GM15510 (cell line): ENCODE results near the gene SYT2.

Experiments used
- POLR2A ChIP-seq: IDR thresholded peaks from 3 replicates; pipeline ENCODE4 v1.6.1; 2011; ENCODE audit warnings: borderline replicate concordance; ENCODE audit not compliant: insufficient read length; ENCODE audit errors: extremely low read depth

SYT2 gene

DNA sequence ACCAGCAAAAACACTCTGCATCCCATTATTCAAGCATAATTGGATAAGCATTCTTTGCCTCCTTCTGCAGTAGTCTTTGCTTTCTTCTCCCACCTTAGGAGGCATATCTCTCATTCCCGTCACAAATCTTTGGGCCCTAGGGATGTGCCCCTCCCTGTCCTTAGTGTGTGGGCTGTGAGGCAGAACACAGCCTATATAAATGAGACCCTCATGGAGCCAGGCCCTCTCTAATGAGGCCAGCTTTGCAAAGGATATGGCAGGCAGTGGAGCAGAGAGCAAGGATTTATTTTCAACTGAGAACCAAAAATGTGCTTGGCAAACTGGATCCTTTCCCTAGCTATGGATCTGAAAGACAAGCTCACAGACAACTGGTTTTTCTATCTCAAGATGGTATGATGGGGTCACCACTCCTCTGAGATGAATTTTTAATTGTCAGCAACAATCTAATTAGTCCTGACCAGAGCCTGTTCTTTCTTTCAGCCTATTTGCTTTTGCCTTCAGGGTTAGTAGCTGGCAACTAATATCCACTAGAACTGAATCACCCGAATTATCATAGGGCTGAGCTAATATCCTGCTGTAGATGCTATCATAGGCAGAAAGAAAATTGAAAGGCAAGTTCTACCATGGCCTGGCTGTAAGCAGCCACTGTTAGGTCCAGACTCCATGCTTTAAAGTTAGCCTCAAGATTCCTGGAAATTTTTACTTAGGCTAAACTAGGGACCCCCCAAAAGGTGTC, 134.2 kb downstream of the SYT2 start:
- TF ChIP-seq POLR2A: no peak

DNA sequence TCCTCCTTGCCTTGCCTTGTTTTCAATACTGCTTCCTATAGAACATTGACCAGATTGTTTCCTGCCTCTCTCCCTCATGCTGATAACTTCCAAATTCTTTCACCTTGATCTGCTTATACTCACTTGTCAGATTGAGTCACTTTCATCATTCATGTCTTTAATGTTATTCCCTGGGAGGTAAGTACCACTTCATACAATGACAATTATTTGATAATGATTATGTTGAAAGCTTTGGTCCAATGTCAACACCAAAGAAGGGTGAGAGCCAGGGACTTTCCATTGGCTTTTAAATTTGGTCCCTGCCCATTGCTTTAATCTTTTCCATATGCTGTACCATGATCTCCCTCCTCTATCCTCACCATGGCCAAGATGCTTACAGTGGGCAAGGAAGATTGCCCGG, 137.4 kb downstream of the SYT2 start:
- TF ChIP-seq POLR2A: no peak

DNA sequence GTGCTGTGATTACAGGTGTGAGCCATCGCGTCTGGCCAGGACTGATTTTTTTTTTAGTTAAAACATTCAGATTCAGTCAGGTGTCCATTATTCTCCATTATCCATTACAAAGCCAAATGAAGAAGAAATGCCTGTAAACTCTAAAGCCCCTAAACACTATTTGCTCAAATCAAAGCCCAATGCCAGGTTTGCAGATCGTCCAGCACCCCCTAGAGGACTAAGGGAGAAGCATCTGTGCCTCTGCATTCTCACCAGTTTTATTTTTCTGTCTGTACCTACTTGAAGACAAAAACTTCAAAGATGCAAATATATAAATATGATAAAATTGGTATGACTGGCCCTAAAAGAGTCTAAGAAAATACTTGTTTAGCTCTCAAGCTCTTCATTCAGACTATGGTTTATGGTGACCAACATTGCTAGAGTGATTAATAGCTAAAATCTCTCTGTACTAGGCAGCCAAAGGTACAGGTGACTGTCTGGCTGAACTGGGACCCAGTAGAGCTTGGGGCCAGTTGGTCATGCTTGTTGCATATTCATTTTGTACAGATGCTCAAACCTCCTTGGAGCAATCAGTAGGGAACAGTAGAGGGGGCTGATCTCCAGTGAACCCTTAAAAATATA, 138.4 kb downstream of the SYT2 start:
- TF ChIP-seq POLR2A: no peak

DNA sequence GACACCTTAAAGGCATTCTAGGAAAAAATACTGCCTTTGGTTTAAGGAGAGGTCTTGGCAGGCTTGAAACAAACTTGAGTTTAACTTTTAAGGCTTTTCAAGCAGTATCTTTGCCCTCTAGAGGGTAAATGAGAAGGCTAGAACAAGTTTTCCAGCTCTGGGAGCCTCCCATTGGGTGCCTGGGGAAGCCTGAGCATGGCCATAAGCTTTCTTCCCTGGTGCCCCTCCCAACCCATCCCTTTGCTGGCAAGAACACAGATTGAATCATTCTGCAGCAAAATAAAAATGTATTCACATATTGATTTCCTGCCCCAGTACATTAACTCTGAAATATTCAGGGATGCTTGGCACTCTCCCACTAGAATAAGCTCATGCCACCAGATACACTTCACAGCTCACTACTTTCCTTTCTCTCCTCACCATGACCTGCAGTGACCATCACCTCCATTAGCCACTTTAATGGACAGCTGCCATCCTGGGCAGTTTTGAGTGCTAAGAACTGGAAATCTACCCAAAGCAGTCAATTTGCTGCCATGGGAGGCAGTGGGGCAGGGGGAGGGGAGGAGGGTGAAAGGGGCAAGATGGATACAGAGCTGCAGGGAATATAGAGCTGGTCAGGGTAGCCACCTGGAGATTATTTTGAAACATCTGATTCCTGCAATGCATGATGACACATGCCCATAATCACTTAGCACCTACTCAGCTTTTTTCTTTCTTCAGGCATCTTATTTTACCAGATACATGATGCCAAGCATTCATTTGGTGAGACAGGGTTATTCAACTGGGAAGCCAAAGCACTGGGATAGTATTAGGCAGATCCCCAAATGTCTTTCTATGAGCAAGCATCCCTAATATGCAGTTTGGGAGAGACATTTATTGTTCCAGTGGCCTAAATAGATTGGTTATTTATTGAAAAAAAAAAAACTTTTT, 140.6 kb downstream of the SYT2 start:
- TF ChIP-seq POLR2A: no peak

DNA sequence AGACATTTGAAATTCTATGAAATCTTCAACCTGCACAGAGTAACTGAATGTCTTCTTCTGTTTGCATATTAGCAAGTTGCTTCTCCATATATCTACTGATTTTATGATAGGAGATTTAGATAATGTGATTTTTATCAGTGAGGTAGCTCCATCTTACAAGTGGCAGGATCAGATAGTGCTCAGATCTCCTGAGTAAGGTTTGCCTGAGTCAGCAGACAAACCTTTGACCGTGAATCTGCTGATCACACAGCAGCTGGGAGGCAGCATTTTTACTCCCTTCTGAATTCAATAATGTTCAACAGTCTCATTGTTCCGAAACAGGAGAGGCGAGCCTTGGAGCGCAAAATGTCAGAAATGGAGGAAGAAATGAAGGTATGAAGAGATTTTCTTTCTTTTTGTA, 141.4 kb downstream of the SYT2 start:
- no peak for TF ChIP-seq POLR2A

DNA sequence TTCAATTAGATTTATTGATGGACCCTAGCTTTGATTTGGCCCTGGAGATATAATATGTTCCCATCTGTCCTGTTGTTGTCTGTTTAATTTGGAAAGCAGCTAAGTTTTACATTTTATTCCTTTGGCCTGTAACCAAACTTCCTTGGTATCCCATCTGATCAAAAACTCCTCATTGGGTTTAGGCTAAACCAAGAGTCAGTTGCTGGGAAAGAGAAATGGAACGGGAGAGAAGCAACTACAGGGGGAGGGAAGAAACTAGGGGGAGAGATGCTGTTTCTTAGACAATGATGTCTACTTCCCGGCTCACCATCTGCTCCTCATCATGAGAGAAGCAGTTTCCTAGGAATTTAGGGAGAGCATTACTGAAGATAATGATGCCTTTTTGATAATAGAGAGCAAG, 141.8 kb downstream of the SYT2 start:
- no peak for TF ChIP-seq POLR2A

DNA sequence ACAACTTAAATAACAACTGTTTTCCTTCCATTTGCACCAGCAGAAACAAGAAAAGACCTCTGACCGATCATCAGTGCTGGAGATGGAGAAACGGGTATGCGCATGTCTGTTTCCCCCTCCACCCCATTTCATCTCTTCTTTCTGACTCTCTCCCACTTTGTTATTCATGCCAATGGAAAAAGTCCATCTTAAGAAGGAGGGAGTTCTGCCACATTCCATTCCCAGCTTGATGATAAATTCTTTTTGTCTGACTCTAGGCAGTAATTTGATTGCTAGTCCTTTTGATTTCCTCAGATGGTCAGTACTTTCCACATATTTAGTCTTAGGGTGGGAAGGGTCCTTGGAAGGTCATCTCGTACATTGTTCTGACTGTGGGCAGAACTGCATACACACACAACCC, 142.5 kb downstream of the SYT2 start:
- no peak for TF ChIP-seq POLR2A

DNA sequence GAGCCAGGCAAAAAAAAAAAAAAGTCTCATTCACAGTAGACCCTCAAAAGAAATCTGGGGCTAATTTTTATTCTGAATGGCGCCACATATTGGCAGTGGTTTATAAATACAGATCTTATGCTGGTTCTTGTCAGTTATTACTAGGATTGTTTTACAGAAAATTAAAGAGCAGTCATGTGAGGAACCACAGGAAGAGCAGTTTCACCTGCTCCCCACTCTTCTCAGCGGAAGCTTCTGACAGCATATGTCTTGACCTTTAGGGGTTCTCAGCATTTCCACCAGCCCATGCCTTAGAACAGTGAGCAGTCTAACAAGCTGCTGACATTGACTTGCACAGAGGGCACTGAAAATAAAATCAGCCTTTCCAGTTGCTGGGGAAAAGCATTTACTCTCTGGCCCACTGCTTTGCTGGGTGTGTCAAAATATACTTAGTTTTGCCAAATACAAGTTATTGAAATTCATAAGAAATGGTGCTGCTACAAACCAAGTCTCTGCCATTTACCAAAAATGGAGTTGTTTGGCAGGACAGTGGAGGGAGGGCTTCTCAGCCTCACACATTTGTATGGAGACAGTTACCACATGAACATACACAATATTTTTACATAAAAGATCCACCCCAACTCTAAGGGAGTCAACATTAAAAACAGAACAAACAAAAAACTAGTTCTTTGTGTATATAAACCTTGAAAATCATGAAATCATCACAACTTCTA, 144.2 kb downstream of the SYT2 start:
- no peak for TF ChIP-seq POLR2A

DNA sequence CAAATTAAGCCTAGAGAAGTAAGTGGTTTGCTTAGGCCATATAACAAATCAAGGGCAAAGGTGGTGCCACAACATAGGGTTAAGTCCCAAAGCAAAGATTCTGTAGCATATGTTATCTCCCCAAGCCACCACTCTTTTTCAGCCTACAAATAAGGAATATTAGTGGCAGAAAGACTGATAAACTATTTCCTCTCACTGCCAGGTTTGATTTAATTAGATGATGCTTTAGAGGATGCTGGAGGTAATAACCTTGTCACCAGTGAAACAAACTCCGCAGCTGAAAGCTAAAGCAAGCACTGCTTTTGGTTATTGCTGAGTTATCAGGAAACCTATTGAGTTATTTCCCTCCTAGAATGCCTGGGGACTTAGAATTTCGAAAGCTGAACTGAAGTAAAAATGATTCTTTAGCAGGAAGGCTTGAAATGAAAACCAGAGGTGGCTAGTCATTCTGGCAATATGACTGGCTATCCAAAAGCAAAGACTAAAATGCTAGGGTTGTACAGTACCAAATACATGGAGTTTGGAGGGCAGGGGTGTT, 145.2 kb downstream of the SYT2 start:
- TF ChIP-seq POLR2A: no peak

DNA sequence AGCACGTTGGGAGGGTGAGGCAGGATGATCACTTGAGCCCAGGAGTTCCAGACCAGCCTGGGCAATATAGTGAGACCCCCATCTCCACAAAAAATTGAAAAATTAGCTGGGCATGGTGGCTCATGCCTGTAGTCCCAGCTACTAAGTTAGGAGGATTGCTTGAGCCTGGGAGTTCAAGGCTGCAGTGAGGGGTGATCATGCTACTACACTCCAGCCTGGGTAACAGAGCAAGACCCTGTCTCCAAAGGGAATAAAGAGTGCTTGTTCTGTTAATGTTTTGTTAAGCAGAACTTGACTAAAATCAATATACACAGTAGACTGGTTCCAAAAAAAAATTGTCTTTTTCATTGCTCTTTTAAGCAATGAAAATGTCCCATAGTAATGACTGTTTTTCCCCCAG, 146.4 kb downstream of the SYT2 start:
- no peak for TF ChIP-seq POLR2A

DNA sequence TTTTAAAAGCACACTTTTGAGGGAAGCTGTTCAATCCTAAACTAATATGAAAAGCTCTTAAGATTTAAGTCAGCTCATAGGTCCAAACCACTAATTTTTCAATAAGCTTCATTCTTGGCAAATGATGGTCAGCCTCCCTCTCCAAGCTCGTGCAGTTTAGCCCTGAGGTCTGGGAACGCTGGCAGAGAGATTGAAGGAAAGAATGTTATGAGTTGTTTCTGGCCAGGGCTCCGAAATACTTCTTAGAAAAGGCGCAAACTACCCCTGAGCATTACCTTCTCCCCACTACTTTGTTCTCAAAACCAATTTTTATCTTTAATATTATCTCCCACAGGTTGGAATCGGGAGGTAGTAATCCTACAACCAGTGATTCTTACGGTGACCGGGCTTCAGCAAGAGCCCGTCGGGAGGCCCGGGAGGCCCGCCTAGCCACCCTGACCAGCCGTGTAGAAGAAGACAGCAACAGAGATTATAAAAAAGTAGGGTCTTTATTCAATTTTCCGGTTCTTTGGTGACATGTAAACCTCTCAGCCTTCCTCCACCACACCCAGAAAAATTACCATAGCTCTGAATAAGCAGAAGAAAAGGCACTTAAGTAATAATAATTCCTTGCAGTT, 147.7 kb downstream of the SYT2 start:
- TF ChIP-seq POLR2A: no peak

DNA sequence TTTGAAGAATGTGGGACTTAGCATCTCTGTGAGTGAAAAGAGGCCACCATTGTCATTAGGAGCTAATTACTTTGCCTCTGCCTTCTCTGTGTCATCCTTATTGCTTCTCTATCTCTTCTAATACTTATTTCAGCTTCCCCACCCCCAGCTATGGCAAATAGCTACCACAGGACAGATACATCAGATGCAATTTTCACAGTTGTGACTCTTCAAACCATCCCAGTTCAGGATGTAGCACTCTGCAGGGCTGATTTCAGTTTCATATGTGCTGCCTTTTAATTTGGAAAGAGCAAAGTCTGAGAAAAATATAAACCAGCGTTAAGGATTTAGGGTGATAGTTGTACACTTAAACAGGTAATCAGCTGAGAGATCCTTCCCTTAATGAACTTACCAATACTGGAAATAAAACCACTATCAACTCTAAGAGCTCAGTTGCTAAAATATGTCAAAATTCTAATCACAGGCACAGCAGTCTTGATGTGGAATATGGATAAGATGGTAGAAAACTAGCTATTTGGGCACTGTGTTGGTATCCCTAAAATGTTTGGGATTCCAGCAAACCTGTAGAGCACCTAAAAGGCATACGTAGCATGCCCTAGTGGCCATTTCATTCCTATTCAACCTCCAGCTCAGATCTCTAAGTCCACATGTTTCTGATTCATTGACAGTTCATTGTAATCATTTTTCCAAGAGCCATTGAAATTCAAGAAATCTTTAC, 148.4 kb downstream of the SYT2 start:
- no peak for TF ChIP-seq POLR2A

DNA sequence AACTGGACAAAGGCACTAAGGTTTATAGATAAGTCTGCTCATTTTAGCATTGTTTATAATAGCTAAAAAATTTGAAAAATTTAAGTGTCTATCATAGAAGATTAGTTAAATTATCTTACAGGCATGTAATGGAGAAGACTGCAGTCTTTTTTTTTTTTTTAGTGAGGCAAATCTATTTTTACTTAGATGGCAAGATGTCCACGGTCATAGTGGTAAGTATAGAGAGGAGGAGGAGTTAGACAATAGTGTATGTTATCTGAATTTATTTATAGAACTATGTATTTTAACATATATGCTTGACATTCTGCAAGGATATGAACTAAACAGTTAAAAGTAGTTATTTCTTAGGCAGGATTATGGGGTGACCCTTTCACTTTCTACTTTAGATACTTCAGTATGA, 149.0 kb downstream of the SYT2 start:
- no peak for TF ChIP-seq POLR2A
